B cell (primary cell): ENCODE data around the gene CNGB1. TPM values are rescaled to one million over a fixed set of nuclear protein-coding genes. Genes with fewer than 3 reads are reported as not detected.

Source experiments
- ATAC-seq: fragments of 200-7000 bp; cut with Tn5 transposase; one replicate; pipeline ENCODE4 v1.10.0; 2021; ENCODE audit warnings: low read depth, mild to moderate bottlenecking, moderate number of reproducible peaks, moderate library complexity
- CTCF ChIA-PET: fragments of 350-600 bp; sonication (Branson Sonifier 250); formaldehyde crosslinking; loops from one replicate; lab custom pipeline; 2021; ENCODE audit warnings: antibody characterized with exemption, inconsistent platforms; lab: Charles Lee
- POLR2A ChIA-PET: fragments of 350-600 bp; sonication (Branson Sonifier 250); formaldehyde crosslinking; loops from one replicate; lab custom pipeline; 2021; ENCODE audit warnings: antibody characterized with exemption; lab: Charles Lee
- DNase-seq: peaks from one replicate; pipeline ENCODE4 v3.0.0; 2013
- H2AFZ ChIP-seq: 2 replicates; pipeline ENCODE4 v1.6.1; 2012; ENCODE audit warnings: mild to moderate bottlenecking, low read depth, low read length; ENCODE audit not compliant: insufficient read depth, poor library complexity, severe bottlenecking
- H3K27ac ChIP-seq, 2 donors: 1 replicate in 1 of 2; 2 replicates in 1 of 2; pipeline ENCODE4 v1.5.1; 2012 to 2013; ENCODE audit warnings: low read length in 2 of 2, mild to moderate bottlenecking in 2 of 2, moderate library complexity in 1 of 2
- H3K27me3 ChIP-seq, 4 experiments: fragments of 200-600 bp in 1 of 4; sonication (generic) in 1 of 4; replicated peaks in 1 of 4; 1 replicate in 2 of 4; 2 replicates in 2 of 4; pipeline versions ENCODE4 v1.6.1 to v1.7.0; 2013 to 2016; ENCODE audit warnings: low read length in 3 of 4, mild to moderate bottlenecking in 2 of 4, mixed read lengths in 1 of 4, moderate library complexity in 1 of 4; ENCODE audit not compliant: insufficient read depth in 4 of 4, control insufficient read depth in 3 of 4; ENCODE audit errors: control extremely low read depth in 1 of 4
- H3K36me3 ChIP-seq, 2 experiments: replicated peaks in 1 of 2; 1 replicate in 1 of 2; 2 replicates in 1 of 2; pipeline versions ENCODE4 v1.6.1 to v1.7.1; 2013; ENCODE audit warnings: low read length in 1 of 2; ENCODE audit not compliant: insufficient read depth in 2 of 2, control insufficient read depth in 1 of 2; ENCODE audit errors: control extremely low read depth in 1 of 2, extremely low read depth in 1 of 2
- H3K4me1 ChIP-seq, 2 donors: fragments of 200-600 bp in 1 of 2; sonication (generic) in 1 of 2; 1 replicate in 1 of 2; 2 replicates in 1 of 2; pipeline versions ENCODE4 v1.5.1 to v1.6.1; 2013 to 2017; ENCODE audit warnings: low read length in 2 of 2; ENCODE audit not compliant: control insufficient read depth in 2 of 2, insufficient read depth in 2 of 2
- H3K4me2 ChIP-seq: replicated peaks from 2 replicates; pipeline ENCODE3; 2012; ENCODE audit warnings: mild to moderate bottlenecking, low read depth, low read length; ENCODE audit not compliant: poor library complexity, severe bottlenecking
- H3K4me3 ChIP-seq, 5 experiments: fragments of 200-600 bp in 1 of 5; sonication (generic) in 1 of 5; 1 replicate in 3 of 5; 2 replicates in 2 of 5; pipeline versions ENCODE4 v1.5.1 to v1.7.0; 2011 to 2016; ENCODE audit warnings: low read length in 4 of 5, mild to moderate bottlenecking in 4 of 5, low read depth in 2 of 5, control low read depth in 1 of 5, moderate library complexity in 1 of 5; ENCODE audit not compliant: insufficient read depth in 1 of 5; ENCODE audit errors: control extremely low read depth in 1 of 5, extremely low read depth in 1 of 5
- H3K79me2 ChIP-seq: fragments of 200-600 bp; sonication (generic); one replicate; pipeline ENCODE4 v1.6.0; 2016; ENCODE audit warnings: low read length; ENCODE audit not compliant: control insufficient read depth, insufficient read depth
- H3K9ac ChIP-seq: fragments of 200-600 bp; sonication (generic); 2 replicates; pipeline ENCODE4 v1.6.1; 2017; ENCODE audit warnings: mild to moderate bottlenecking, low read length, moderate library complexity
- H3K9me3 ChIP-seq, 3 donors: one replicate each; pipeline versions ENCODE4 v1.6.1 to v1.7.1; 2013; ENCODE audit warnings: low read length in 2 of 3; ENCODE audit not compliant: control insufficient read depth in 2 of 3, insufficient read depth in 1 of 3; ENCODE audit errors: control extremely low read depth in 1 of 3
- H4K20me1 ChIP-seq: 2 replicates; pipeline ENCODE4 v1.6.0; 2012; ENCODE audit warnings: mild to moderate bottlenecking, low read length; ENCODE audit not compliant: insufficient read depth, control insufficient read depth, poor library complexity, severe bottlenecking
- H3K27ac Mint-ChIP-seq: one replicate; pipeline ENCODE4 v1.8.0; 2021; ENCODE audit warnings: mixed read lengths
- H3K27me3 Mint-ChIP-seq: one replicate; pipeline ENCODE4 v1.8.0; 2021; ENCODE audit warnings: mixed read lengths
- H3K4me1 Mint-ChIP-seq: one replicate; pipeline ENCODE4 v1.8.0; 2021; ENCODE audit warnings: mixed read lengths
- H3K4me3 Mint-ChIP-seq: one replicate; pipeline ENCODE4 v1.8.0; 2021; ENCODE audit warnings: mixed read lengths
- H3K9me3 Mint-ChIP-seq: one replicate; pipeline ENCODE4 v1.8.0; 2022; ENCODE audit warnings: mixed read lengths; ENCODE audit not compliant: insufficient read depth
- EZH2 ChIP-seq: IDR thresholded peaks from 2 replicates; pipeline ENCODE4 v1.6.1; 2012; ENCODE audit warnings: borderline replicate concordance, low read depth, mild to moderate bottlenecking, moderate library complexity, low read length; ENCODE audit not compliant: insufficient read depth, poor library complexity, severe bottlenecking
- WGBS: methylation state at CpG from one replicate; pipeline ENCODE4 v1.1.5; 2013; ENCODE audit warnings: missing lambda C conversion rate; ENCODE audit not compliant: insufficient coverage; 5-methylcytosine and 5-hydroxymethylcytosine counted together
- intact Hi-C: fragments of 100-400 bp; cut with micrococcal nuclease; formaldehyde crosslinking; loops from one replicate; pipeline ENCODE4 v1.10.0; 2022
- polyA plus RNA-seq: library from polyadenylated mRNA; depleted of rRNA; stranded (reverse); fragments of >200 nt; gene quantifications from 2 replicates; pipeline ENCODE4 v1.2.3, GENCODE V29; 2012
- total RNA-seq, 2 donors: library from RNA; stranded (reverse); fragments of 120-200 nt in 1 of 2; gene quantifications; 1 replicate in 1 of 2; 2 replicates in 1 of 2; pipeline versions ENCODE4 v1.2.3 to v1.2.4, GENCODE V29; 2013 to 2022
- TF ChIP-seq, protein P1 (sequence below): fragments of 200-600 bp; IDR thresholded peaks from one replicate; pipeline ENCODE4 v1.8.0; 2022; ENCODE audit warnings: antibody characterized with exemption, mild to moderate bottlenecking

Gene CNGB1
- total and polyA plus RNA-seq, 2 donors (not counting 1 experiment from before 2014, with no cell fraction given), result not detected

DNA sequence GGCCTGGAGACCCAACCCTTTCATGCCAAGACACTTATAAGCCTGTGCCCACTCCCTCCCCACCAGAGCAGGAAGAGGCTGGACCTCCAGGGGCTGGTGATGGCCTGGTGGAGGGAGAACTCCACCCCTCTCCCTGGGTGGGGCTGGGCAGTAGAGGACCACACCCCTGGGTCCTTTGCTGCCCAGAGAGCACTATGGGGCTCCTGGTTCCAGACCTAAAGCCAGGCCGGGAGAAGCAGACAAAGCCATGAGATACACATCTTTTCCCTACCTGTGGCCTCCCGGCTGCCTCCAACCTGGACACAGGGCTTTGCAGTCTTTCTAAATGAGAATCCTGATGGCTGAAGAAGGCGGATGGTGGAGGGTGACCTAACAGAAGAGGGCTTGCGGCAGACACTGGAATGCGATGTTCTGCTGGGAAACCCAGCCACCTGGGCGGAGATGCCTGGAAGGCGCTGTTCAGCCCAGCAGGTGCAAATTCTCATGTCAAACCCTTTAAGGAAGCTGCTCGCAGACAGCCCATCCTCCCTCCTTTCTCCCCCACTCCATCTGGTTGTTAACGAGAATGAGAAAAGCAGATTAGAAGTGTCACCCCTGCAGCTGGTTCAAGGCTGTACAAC lies 124.7 kb downstream of the CNGB1 start:
- intact Hi-C loops, result no loop called here
- H3K9me3 Mint-ChIP-seq, result no peaks in the 10 kb centered on the region
- no peak overlapping the region for H3K27ac ChIP-seq
- H3K27ac Mint-ChIP-seq, result no peak overlapping the region
- no peaks in the 10 kb centered on the region for H3K9me3 ChIP-seq
- H3K79me2 ChIP-seq, result no peaks in the 10 kb centered on the region
- POLR2A ChIA-PET, result no interaction called here
- no peaks in the 10 kb centered on the region for H3K27me3 ChIP-seq
- peaks cover 14% of the 10 kb centered on the region for H3K27me3 Mint-ChIP-seq
- H3K4me3 ChIP-seq, result no peak overlapping the region
- peaks cover 0 to 4% of the 10 kb centered on the region in 2 donors for H3K4me1 ChIP-seq
- WGBS, result 94% methylated on average over 7 of the region's 9 CpGs
- no peak for DNase-seq
- no peaks in the 10 kb centered on the region for H4K20me1 ChIP-seq
- H3K9ac ChIP-seq, result no peak overlapping the region
- no peak for ATAC-seq
- CTCF ChIA-PET, result no interaction called here
- H3K4me3 Mint-ChIP-seq, result no peak overlapping the region
- no peaks in the 10 kb centered on the region for H3K4me1 Mint-ChIP-seq
- H3K36me3 ChIP-seq, result no peaks in the 10 kb centered on the region
- H2AFZ ChIP-seq, result no peak overlapping the region
- H3K4me2 ChIP-seq, result no peak overlapping the region
- TF ChIP-seq, protein P1, sequence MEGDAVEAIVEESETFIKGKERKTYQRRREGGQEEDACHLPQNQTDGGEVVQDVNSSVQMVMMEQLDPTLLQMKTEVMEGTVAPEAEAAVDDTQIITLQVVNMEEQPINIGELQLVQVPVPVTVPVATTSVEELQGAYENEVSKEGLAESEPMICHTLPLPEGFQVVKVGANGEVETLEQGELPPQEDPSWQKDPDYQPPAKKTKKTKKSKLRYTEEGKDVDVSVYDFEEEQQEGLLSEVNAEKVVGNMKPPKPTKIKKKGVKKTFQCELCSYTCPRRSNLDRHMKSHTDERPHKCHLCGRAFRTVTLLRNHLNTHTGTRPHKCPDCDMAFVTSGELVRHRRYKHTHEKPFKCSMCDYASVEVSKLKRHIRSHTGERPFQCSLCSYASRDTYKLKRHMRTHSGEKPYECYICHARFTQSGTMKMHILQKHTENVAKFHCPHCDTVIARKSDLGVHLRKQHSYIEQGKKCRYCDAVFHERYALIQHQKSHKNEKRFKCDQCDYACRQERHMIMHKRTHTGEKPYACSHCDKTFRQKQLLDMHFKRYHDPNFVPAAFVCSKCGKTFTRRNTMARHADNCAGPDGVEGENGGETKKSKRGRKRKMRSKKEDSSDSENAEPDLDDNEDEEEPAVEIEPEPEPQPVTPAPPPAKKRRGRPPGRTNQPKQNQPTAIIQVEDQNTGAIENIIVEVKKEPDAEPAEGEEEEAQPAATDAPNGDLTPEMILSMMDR, result no peak
- TF ChIP-seq EZH2, result no peak

DNA sequence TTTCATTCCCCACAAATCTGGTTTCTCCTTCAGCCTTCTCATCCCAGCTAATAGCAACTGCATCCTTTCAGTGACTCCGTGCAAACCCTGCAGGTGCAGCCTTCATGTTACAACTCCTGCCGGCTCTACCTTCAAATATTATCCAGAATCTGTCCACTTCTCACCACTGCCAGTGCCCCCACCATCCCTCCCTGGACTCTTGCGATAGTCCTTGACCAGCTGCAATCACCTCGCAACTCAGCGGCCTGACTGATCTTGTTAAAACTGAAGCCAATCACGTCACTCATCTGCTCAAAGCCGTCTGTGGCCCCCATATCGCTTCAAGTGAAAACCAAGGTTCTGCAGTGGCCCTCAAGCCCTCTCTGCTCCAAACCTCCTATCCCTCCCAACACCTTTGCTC lies 125.8 kb downstream of the CNGB1 start:
- Mint-ChIP-seq H3K27me3 (peaks cover 9% of the 10 kb centered on the region), H3K4me1 (no peaks in the 10 kb centered on the region), H3K9me3 (no peaks in the 10 kb centered on the region), H3K27ac (no peak overlapping the region), H3K4me3 (no peak overlapping the region)
- no peaks in the 10 kb centered on the region for H4K20me1 ChIP-seq
- H3K4me2 ChIP-seq, result no peak overlapping the region
- peaks cover 0 to 4% of the 10 kb centered on the region in 2 donors for H3K4me1 ChIP-seq
- no peak for TF ChIP-seq EZH2
- TF ChIP-seq, protein P1, result no peak
- DNase-seq (no peak), ATAC-seq (no peak)
- WGBS, result 94% methylated on average over 8 of the region's 8 CpGs
- H3K36me3 ChIP-seq, result no peaks in the 10 kb centered on the region
- H3K27me3 ChIP-seq, result no peaks in the 10 kb centered on the region
- no peak overlapping the region for H3K4me3 ChIP-seq
- ChIA-PET CTCF (no interaction called here), POLR2A (no interaction called here)
- intact Hi-C loops, result no loop called here
- no peak overlapping the region for H3K9ac ChIP-seq
- H3K9me3 ChIP-seq, result no peaks in the 10 kb centered on the region
- no peak overlapping the region for H3K27ac ChIP-seq
- H3K79me2 ChIP-seq, result no peaks in the 10 kb centered on the region
- H2AFZ ChIP-seq, result no peak overlapping the region
